ENCODE data around the gene SF3A2.

SF3A2 gene

GRCh38 chr19:2240881-2241760 lies 4.5 kb downstream of the SF3A2 start:
- no peak for DNase-seq (ENCODE audit: low read depth)

DNA sequence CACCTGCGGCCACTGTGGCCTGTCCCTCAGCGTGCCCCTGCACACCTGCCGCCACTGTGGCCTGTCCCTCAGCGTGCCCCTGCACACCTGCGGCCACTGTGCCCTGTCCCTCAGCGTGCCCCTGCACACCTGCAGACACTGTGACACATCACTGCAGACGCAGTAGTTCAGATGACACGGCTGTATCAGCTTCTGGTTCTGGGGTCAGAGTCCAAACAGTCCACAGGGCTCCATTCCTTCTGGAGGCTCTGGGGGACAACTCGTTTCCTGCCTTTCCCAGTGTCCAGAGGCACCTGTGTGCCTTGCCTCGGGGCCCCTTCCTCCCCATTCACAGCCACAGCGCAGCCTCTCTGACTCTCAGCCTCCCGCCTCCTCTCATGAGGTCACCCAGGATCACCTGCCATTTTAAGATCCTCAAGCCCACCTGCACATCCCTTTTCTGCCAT lies 5.5 kb downstream of the SF3A2 start:
- DNase-seq (ENCODE audit: low read depth): no peak

DNA sequence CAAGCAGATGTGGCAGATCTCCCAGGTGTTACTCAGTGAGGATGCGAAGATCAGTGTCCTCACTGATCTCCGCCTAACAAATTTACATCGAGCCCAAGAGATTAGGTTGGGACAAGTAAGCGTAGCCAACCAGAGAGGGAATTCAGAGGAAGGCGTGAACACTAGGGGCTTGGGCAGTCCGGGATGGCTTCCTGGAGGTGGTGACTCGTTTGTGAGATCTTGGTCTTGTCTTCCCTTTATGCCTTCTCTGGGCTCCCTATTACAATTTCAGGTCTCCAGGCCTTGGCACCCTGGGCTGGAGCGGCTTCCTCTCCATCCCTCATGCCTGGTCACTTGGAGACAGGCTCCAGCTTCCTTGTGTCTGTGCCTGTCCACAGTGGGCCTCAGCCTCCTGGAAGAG lies 6.2 kb downstream of the SF3A2 start:
- no peak for DNase-seq (ENCODE audit: low read depth)

DNA sequence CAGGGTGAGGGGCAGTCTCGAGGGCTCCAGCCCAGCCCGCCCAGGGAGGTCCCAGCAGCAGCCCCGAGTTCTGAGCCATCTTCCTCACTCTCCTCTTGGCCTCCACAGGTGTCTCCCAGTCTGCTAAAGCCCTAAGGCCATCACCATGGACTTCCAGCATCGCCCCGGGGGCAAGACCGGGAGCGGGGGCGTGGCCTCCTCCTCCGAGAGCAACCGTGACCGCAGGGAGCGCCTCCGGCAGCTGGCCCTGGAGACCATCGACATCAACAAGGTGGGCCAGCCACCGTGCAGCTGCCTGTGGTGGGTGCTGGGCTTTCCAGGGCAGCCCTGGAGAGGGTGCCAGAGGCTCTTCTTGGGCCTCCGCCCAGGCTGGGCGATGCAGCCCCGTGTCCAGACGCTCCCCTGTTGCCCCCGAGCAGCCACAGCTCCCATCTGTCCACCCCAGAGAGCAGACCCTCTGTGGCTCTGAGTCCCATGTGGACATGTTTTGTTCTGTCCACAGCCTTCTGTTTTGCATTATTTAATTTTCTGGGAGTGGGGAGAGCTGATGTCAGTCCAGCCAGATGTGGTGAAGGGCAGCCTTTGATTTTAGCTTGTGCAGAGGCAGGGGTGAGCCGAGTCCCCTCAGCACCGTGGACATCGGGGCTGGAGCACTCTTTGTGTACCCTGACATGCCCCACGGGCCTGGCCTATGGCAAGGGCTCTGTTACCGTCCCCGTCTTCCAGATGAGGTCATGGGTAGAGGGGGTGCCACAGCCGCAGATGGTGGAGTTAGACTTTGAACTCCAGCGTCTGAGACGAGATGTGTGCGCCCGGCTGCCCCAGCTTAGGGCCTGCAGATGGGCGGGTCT lies 6.9 kb downstream of the SF3A2 start:
- no peak for DNase-seq (ENCODE audit: low read depth)

DNA sequence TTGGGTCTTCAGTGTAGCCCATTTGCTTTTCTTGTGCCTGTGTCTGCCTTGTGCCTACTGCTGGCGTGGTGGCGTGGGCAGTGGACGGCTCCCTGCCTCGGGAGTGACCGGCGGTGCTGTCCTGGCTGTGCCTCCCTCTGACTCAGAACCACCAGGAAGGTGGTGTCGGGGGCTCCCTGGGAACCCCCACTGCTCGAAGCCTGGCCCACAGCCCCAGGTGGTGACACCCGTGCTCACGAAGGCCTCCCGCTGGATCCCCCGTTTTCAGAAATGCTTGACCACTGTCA lies 7.4 kb downstream of the SF3A2 start:
- no peak for DNase-seq (ENCODE audit: low read depth)

GRCh38 chr19:2244486-2244885 lies 7.9 kb downstream of the SF3A2 start:
- no peak for DNase-seq (ENCODE audit: low read depth)

- no peak for DNase-seq (ENCODE audit: low read depth)
Measured at GRCh38 chr19:2245273-2245672, 8.6 kb downstream of the SF3A2 start.

DNA sequence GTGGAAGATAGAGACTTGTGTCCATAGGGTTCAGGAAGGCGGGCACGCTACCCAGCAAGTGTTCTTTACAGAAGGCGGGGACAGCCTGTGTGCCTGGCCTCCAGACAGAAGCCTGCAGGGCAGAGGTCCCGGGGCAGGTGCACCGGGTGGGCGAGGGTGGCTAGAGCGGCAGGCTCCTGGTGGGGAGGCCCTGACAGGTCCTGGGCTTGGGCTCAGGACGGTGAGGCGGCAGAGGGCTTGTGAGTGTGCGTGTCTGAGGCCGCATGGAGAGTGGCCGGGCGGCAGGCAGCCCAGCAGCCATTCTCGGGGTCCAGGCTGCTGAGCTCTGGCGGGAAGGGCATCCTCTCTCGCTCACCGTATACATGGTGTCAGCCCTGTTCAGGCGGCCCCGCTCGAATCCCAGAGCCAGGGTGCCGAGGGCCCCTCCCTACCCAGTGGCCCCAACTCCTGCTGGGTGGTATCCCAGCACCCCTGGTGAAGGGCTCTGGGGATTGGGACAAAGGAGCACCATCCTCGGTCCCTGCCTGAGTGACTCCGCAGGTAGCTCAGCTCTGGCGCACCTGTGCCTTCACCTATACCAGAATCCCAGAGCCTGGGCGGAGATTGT lies 9.5 kb downstream of the SF3A2 start:
- DNase-seq (ENCODE audit: low read depth): no peak

DNA sequence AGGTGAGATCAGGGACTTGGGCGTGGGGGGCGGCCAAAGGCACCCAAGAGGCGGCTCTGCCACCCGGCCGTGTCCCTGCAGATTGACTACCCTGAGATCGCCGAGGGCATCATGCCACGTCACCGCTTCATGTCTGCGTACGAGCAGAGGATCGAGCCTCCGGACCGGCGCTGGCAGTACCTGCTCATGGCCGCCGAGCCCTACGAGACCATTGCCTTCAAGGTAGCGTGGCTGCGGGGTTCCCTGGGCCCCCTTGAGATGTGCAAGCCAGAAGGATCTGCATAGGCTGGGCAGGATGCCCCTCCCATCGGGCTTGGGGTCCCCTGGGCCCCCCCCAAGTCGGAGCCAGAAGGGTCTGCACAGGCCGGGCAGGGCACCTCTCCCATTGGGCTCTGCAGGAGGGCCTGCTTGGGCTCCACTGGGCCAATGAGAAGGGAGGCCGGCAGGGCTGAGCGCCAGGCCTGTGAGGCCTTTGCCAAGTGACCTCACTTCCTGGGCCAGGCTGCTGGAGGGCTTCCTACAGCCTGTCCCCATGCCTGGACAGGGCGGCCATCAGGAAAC lies 10.3 kb downstream of the SF3A2 start:
- DNase-seq (ENCODE audit: low read depth): no peak

DNA sequence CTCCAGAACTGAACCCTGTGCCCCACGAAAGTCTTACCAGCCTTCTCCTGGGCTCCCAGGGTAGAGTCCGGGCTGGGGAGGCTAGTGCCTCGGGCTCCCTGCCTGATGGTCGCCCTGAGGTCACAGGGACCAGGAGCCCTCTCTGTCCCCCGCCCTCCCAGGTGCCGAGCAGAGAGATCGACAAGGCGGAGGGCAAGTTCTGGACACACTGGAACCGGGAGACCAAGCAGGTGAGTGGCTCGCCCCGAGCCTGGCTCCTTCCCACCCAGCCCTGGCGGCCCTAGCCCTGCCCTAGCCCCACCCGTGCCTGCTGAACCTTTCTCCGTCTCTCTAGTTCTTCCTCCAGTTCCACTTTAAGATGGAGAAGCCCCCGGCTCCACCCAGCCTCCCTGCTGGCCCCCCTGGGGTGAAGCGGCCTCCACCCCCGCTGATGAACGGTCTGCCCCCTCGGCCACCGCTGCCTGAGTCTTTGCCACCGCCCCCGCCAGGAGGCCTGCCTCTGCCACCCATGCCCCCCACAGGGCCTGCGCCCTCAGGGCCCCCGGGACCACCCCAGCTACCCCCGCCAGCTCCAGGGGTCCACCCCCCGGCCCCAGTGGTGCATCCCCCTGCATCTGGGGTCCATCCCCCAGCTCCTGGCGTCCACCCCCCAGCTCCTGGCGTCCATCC lies 10.9 kb downstream of the SF3A2 start:
- no peak for DNase-seq (ENCODE audit: low read depth)

DNA sequence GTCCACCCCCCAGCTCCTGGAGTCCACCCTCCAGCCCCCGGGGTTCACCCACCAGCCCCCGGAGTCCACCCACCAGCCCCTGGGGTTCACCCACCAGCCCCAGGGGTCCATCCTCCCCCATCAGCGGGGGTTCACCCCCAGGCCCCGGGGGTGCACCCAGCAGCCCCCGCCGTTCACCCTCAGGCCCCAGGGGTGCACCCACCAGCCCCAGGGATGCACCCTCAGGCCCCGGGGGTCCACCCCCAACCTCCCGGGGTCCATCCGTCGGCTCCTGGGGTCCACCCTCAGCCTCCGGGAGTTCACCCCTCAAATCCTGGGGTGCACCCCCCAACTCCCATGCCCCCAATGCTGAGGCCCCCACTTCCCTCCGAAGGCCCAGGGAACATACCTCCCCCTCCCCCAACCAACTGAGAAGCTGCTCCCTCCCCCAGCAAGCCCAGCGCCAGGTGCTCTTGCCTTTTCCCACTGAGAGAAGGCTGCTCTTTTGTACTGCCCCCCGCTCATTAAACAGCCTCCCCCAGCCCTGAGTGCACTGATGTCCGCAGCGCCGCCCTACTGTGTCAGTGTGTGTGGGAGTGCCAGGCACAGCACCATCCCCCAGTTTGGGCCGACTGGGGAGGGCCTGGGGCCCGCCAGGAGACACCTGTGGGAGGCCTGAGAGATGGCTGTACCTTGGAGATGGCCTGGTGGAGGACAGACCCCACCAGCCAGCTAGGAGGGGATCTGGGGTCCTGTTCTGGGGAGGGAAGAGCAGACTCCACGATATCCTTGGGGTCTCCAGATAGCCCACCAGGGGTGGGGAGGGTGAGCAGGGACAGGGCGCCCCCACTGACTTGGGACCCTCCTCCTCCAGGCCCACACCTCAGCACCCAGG lies 11.7 kb downstream of the SF3A2 start:
- DNase-seq (ENCODE audit: low read depth): no peak

GRCh38 chr19:2249010-2249866 lies 12.6 kb downstream of the SF3A2 start, which contains the start of gene AMH:
TSS of gene AMH (plus strand) at chr19:2249323. CDS start at chr19:2249333, 10 bp downstream.
- no peak for DNase-seq (ENCODE audit: low read depth)

GRCh38 chr19:2249880-2250765 lies 13.5 kb downstream of the SF3A2 start:
- no peak for DNase-seq (ENCODE audit: low read depth)

DNA sequence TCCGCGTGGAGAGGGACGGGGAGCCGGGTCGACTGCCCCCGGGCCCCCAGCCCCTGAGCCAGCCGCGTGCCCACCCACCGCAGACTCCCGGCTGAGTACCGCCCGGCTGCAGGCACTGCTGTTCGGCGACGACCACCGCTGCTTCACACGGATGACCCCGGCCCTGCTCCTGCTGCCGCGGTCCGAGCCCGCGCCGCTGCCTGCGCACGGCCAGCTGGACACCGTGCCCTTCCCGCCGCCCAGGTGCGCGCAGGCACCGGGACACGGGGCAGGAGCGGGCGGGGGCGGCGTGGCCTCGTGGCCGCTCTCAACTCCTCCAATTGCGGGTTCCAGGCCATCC lies 14.1 kb downstream of the SF3A2 start:
- no peak for DNase-seq (ENCODE audit: low read depth)

GRCh38 chr19:2251106-2252054 lies 14.8 kb downstream of the SF3A2 start:
- no peak for DNase-seq (ENCODE audit: low read depth)

DNA sequence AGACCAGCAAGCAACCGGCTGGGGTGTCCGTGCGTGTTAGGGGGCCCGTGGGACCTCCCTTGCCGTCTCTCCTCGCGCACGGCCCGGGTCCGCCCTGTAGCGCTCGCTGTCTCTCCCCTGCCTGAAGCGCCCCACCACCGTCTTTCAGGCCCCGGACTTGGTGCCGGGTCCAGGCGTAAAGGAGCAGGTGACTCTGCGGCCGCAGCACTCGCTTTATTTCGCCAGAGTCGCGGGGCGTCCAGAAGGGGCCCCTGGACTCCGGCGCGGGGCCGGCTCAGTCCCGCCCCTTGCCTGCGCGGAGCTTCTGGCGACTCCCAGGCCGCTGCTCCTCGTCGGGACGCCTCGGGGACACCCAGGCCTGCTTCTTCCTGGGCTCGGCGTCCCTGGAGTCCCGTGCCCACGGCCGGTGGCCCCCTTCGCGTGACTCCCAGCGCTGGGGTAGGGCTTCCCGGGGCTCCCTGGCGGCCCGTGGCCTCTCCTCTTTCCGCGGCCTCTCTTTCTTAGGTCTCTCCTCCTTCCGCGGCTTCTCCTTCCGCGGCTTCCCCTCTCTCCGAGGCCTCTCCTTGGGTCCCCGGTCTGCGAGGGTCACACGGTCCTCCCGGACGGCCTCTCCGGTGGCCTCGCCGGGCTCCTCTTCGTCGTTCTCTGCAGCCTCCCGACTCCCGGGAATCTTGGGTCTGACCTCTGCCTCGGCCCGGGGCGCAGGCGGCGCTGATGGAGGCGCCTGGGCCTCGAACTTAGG lies 15.6 kb downstream of the SF3A2 start:
- DNase-seq (ENCODE audit: low read depth): no peak

DNA sequence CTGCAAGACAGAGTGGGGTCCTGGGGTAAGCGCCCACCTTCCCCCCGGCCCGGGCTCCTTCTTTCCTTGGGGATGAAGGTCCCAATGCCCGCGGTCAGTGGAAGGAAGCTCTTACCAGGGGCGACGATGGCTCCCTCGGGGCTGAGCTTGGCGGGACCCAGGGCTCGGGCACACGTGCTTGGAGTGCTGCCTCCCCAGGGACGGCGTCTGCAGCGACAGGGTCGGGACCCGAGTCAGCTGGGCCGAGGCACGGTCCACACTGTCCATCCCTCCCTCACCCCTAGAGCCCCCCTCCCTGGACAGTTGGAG lies 16.1 kb downstream of the SF3A2 start:
- DNase-seq (ENCODE audit: low read depth): no peak
